Measurements from ENCODE around the gene SPAAR. TPM values are rescaled to one million over a fixed set of nuclear protein-coding genes. Genes with fewer than 3 reads are reported as not detected.
"Not testable (repeated sequence)": the region's sequence is repeated elsewhere in the genome, so short reads cannot be mapped to it uniquely, and the experiment has no call there.

Gene SPAAR
- total RNA-seq, 6 donors from 2014 or later, result 3.3 to 19.9 (median 8.5) TPM

GRCh38 chr9:35929453-35929718, 20.1 kb downstream of the SPAAR start:
- TF ChIP-seq POLR2A (IDR thresholded peaks at IDR 0.05) (no peak), POLR2AphosphoS5 (IDR thresholded peaks at IDR 0.05) (no peak), EP300 (IDR thresholded peaks at IDR 0.05) (no peak)
- Histone ChIP-seq H3K36me3 (no peaks in the 10 kb centered on the region), H3K27ac (peak overlapping the region in 1 of 4 donors; percentile 18), H3K9me3 (no peaks in the 10 kb centered on the region), H3K4me3 (no peak overlapping the region), H3K27me3 (no peaks in the 10 kb centered on the region), H3K4me1 (peaks cover 0 to 13% (median 11%) of the 10 kb centered on the region in 4 donors)
- WGBS, 2 donors, result 66 to 73% methylated on average over 6 of the region's 6 CpGs
- DNase-seq, result no peak
- no peak for ATAC-seq (ENCODE audit: low FRiP score in 2 of 2)

DNA sequence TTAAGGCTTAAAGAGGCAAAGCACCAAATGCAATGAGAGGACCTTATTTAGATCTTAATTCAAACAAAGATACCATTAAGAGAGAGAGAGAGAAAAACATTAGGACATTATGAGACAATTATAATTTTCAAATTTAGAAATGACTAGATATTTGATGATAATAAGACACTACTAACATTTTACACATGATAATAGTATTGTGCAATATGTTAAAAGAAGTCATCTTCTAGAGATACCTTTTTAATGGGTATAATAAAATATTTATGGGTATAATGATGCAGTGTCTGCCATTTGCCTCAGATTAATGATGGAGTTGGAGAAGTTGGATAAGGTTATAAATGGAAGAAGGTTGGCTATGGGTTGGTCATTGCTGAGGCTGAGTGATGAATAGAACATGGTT, 21.2 kb downstream of the SPAAR start:
- DNase-seq (no peak), ATAC-seq (ENCODE audit: low FRiP score in 2 of 2) (no peak)
- H3K27ac ChIP-seq, result no peak overlapping the region
- TF ChIP-seq POLR2A (IDR thresholded peaks at IDR 0.05), result no peak
- no peak for TF ChIP-seq POLR2AphosphoS5 (IDR thresholded peaks at IDR 0.05)
- no peak for TF ChIP-seq EP300 (IDR thresholded peaks at IDR 0.05)
- TF ChIP-seq CTCF (IDR thresholded peaks at IDR 0.05), result no peak
- H3K36me3 ChIP-seq, result no peaks in the 10 kb centered on the region
- H3K4me3 ChIP-seq, result no peak overlapping the region
- peaks cover 0 to 10% (median 10%) of the 10 kb centered on the region in 4 donors for H3K4me1 ChIP-seq
- H3K27me3 ChIP-seq, result no peaks in the 10 kb centered on the region
- H3K9me3 ChIP-seq, result no peaks in the 10 kb centered on the region

DNA sequence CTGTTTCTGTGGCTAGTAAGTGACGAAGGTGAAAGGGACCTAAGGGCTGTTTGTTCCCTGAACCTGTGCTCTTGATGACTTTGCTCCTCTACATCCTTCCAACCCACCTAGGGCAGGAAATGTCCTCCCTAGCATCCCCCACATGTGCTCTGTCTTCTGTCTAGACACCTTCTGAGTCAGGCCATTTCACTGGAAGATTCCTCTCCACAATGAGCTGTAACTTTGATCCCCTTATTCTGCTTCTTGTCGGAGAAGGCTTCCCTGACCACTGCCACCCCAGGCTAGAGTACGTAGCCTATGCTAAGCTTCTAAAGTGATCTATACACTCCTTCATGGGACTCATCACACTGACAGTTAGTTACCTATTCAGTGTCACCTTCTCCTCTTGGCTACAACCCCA, 21.7 kb downstream of the SPAAR start:
- H3K27ac ChIP-seq, result no peak overlapping the region
- WGBS, 2 donors, result 95 to 97% methylated on average over 3 of the region's 3 CpGs

GRCh38 chr9:35932735-35933134, 23.4 kb downstream of the SPAAR start:
- no peak for DNase-seq

More for the DNA sequence above, 21.7 kb downstream of the SPAAR start:
- Histone ChIP-seq H3K9me3 (no peaks in the 10 kb centered on the region), H3K27me3 (no peaks in the 10 kb centered on the region), H3K4me3 (no peak overlapping the region), H3K36me3 (no peaks in the 10 kb centered on the region), H3K4me1 (peaks cover 0 to 10% (median 10%) of the 10 kb centered on the region in 4 donors)
- ATAC-seq (ENCODE audit: low FRiP score in 2 of 2) (no peak), DNase-seq (no peak)
- TF ChIP-seq CTCF (IDR thresholded peaks at IDR 0.05) (no peak), EP300 (IDR thresholded peaks at IDR 0.05) (no peak), POLR2A (IDR thresholded peaks at IDR 0.05) (no peak)

GRCh38 chr9:35933550-35934067, 24.3 kb downstream of the SPAAR start:
- DNase-seq (no peak), ATAC-seq (ENCODE audit: low FRiP score in 2 of 2) (no peak)
- Histone ChIP-seq H3K4me3 (no peak overlapping the region), H3K9me3 (no peaks in the 10 kb centered on the region), H3K27me3 (no peaks in the 10 kb centered on the region), H3K27ac (peak overlapping the region in 2 of 4 donors; percentile 16 to 27), H3K4me1 (peaks cover 0 to 10% (median 10%) of the 10 kb centered on the region in 4 donors), H3K36me3 (no peaks in the 10 kb centered on the region)
- TF ChIP-seq EP300 (IDR thresholded peaks at IDR 0.05), result no peak
- no peak for TF ChIP-seq POLR2A (IDR thresholded peaks at IDR 0.05)
- TF ChIP-seq POLR2AphosphoS5 (IDR thresholded peaks at IDR 0.05), result no peak
- TF ChIP-seq CTCF (IDR thresholded peaks at IDR 0.05), result no peak
- 56 to 63% methylated on average over 4 of the region's 4 CpGs for WGBS, 2 donors

More at GRCh38 chr9:35932735-35933134, 23.4 kb downstream of the SPAAR start:
- Histone ChIP-seq H3K27ac (peak overlapping the region in 1 of 4 donors; percentile 16), H3K4me1 (peaks cover 0 to 10% (median 10%) of the 10 kb centered on the region in 4 donors), H3K27me3 (no peaks in the 10 kb centered on the region), H3K36me3 (no peaks in the 10 kb centered on the region), H3K9me3 (no peaks in the 10 kb centered on the region), H3K4me3 (no peak overlapping the region)
- no peak for ATAC-seq (ENCODE audit: low FRiP score in 2 of 2)
- no peak for TF ChIP-seq POLR2A (IDR thresholded peaks at IDR 0.05)
- no peak for TF ChIP-seq CTCF (IDR thresholded peaks at IDR 0.05)
- TF ChIP-seq EP300 (IDR thresholded peaks at IDR 0.05), result no peak
- TF ChIP-seq POLR2AphosphoS5 (IDR thresholded peaks at IDR 0.05), result no peak
- 73 to 74% methylated on average over 3 of the region's 3 CpGs for WGBS, 2 donors

DNA sequence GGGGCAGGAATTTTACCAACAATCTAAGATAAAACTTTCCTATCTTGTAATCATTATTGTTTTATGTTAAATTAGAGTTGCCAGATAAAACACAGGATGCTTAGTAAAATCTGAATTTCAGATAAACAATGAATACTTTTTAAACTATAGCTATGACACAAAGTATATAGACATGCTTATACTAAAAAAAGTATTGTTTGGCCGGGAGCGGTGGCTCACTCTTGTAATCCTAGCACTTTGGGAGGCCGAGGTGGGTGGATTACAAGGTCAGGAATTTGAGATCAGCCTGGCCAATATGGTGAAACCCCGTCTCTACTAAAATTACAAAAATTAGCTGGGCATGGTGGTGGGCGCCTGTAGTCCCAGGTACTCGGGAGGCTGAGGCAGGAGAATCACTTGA, 24.8 kb downstream of the SPAAR start:
- ATAC-seq (ENCODE audit: low FRiP score in 2 of 2); H3K9me3 ChIP-seq; H3K27ac ChIP-seq; DNase-seq; H3K27me3 ChIP-seq; H3K36me3 ChIP-seq; H3K4me3 ChIP-seq: not testable (repeated sequence)
- WGBS, 2 donors, result 78 to 94% methylated on average over 6 of the region's 6 CpGs
- H3K4me1 ChIP-seq, result peaks cover 0 to 10% (median 10%) of the 10 kb centered on the region in 4 donors

All from upper lobe of left lung (tissue), 6 donors.